Stimulated activated CD8-positive, alpha-beta memory T cell treated with anti-CD3 and anti-CD28 coated beads, Interleukin-12 subunit alpha, Interleukin-12 subunit beta, amount 100 ng/mL, for 4 hours (primary cell): ENCODE data around the gene TRPM4.

ENCODE experiments used
- DNase-seq: peaks from one replicate; pipeline ENCODE4 v3.0.0-alpha.2; 2020; ENCODE audit warnings: low read depth

The TRPM4 gene

DNA sequence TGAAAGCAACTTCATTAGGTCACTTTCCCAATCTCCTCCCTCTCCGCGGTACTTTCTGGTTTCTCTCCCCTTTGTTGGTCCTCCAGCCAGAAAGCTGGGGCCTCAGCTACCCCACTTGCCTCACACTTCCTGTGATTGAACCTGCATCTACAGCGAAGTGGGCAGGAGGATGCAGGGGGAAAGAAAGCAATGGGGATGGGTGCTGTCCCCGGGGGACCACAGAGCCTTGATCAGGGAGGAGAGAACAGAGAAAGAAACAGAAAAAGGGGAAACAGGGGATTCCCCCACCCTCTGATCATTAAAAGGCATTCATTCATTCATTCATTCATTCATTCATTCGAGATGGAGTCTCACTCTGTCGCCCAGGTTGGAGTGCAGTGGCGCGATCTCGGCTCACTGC lies 74.2 kb downstream of the TRPM4 start:
- no peak for DNase-seq

DNA sequence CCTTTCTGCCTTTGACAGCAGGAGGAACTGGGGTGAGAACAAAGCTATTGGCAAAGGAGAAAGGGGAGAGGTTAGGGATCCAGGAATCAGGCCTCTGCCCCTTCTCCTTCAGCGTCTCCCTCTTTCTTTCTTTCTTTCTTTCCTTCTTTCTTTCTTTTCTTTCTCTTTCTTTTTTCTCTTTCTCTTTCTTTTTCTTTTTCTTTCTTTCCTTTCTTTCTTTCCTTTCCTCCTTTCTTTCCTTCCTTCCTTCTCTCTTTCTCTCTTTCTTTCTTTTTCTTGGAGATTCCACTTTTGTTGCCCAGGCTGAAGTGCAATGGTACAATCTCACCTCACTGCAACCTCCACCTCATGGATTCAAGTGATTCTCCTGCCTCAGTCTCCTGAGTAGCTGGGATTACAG lies 75.6 kb downstream of the TRPM4 start:
- DNase-seq = no peak

DNA sequence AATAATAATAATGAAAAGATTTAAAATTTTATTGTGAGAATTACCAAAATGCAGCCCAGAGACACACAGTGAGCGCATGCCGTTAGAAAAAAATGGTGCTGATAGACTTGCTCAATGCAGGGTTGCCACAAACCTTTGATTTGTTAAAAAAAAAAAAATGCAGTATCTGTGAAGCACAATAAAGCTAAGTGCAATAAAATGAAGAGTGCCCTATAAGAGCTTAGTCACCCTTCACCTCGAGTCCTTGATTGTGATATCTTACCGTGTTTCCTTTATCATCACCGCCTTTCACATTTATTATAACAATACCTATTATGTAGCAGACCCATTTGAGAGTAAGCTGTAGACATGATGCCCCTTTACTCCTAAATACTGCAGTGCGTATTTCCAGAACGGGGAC lies 84.2 kb downstream of the TRPM4 start:
- no peak for DNase-seq

DNA sequence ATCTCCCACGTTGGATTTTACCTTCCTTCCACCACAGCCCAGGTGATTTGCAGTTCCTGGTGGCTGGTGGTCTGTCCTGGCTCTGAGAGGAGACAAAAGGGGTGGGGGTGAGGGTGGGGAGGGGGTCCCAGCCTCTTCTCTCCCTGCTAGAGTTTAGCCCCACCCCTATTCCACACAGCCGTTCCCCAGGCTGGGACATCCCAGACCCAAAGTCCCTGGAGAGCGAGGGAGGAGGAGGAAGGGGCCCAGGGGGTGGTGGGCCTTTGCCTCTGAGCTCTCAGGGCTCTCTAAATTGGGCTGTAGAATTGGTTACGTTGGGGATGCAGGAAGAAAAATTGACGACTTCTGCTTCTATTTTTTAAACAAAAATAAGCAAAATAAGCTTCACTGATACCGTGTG lies 85.5 kb downstream of the TRPM4 start:
- DNase-seq = no peak

DNA sequence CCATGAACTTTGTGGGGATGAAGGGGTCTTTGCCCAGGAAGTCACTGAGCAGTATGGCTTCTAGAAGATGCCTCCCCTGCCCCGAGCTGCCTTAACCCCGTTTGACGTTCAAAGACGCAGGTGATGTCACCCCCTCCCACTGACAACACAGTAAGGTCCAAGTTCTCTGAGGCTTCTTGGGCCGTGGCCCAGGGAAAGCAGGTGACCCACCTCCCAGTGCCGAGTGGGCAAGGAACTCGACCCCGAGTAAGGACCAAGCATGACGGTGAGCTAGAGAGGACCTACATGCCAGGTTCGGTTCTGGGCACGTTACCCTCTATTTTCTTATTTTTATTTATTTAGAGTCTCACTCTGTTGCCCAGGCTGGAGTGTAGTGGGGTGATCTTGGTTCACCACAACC lies 86.1 kb downstream of the TRPM4 start:
- no peak for DNase-seq

DNA sequence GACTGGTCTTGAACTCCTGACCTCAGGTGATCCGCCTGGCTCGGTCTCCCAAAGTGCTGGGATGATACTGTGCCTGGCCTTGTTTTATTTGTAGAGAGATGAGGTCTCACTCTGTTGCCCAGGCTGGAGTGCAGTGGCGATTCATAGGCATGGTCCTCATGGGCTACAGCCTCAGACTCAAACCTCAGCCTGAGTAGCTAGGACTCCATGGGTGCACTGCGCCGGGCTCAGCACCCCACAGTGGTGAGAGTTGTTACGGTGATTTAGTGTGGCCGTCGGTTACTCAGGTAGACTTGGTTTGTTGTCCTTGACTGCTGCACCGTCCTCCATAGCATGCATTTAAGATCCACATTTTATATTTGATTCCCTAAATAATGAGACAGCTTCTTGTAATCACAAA lies 86.7 kb downstream of the TRPM4 start:
- DNase-seq = no peak

DNA sequence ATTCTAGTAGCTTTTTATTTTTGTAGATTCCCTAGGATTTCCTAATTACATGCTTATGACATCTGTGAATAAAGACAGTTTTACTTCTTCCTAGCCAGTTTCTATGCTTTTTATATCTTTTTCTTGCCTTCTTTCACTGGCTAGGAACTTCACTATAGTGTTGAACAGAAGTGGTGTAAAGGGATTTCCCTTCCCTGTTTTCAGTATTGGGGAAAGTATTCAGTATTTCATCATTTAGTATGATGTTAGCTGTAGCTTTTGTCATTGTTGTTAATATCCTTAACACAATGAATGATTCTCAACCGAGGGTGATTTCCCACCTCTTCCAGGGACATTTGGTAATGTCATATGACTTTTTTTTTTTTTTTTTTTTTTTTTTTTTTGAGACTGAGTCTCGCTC lies 90.1 kb downstream of the TRPM4 start:
- DNase-seq = no peak

DNA sequence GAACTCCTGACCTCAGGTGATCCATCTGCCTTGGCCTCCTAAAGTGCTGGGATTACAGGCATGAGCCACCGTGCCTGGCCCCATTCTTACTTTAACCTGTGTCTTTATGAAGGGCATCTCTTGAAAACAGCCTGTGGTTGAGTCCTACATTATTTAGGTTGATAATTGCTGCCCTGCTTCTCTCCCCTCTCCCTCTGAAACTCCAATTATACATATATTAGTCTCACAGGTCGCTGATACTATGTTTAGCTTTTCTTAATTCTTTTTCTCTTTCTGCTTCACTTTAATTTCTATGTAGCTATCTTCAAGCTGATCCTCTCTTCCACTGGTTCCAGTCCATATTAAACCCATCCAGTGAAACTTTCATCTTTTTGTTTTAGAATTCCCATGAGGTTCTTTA lies 92.3 kb downstream of the TRPM4 start:
- DNase-seq = no peak

DNA sequence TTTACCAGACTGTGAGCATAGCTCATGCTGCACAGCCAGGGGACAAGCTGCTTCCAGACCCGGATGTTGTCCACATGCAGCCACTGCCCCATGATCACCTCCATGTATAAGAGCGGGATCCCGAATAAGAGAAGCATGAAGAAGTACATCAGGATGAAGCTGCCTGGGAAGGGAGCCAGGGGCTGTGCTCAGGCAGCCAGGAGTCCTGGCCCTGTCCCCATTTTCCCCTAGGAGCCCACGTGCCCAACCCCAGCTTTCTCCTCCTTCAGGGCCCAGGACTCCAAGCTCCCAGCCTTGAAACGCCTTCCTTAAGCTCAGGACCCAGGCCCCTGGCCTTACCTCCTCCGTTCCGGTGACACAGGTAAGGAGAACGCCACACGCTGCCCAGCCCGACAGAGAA lies 98.1 kb downstream of the TRPM4 start:
- no peak for DNase-seq

DNA sequence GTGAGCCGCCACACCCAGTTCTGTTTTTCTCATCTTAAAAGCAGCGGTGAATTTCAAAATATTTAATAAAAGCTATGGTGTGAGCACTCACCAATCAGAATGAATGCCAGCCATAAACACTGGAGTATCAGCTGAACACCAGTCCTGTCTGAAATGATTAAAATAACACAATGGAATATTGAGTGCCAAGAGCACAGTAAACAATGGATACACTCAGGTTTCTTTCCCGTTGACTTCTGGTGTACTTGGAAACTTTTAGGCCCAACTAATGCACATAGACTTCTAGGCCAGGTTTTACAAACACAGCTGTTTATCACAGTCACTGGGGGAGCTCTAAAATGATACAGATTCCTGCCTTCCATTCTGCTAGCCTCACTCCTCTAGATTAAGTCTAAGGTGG lies 99.1 kb downstream of the TRPM4 start:
- no peak for DNase-seq
